Lung (tissue), 12 donors: Measurements from ENCODE around the gene EPHB4. TPM values are rescaled to one million over a fixed set of nuclear protein-coding genes. Genes with fewer than 3 reads are reported as not detected.
"Not testable (repeated sequence)": the region's sequence is repeated elsewhere in the genome, so short reads cannot be mapped to it uniquely, and the experiment has no call there.

Source experiments
- ATAC-seq: fragments of 200-7000 bp; cut with Tn5 transposase; one replicate; pipeline ENCODE4 v1.9.1; 2020; ENCODE audit warnings: moderate number of reproducible peaks; ENCODE audit not compliant: insufficient read depth, low FRiP score
- DNase-seq, 3 donors: peaks; one replicate each; pipeline ENCODE4 v3.0.0-alpha.2; 2013 to 2017
- H3K27ac ChIP-seq, 2 donors: one replicate each; pipeline ENCODE4 v1.5.1; 2013; ENCODE audit warnings: mild to moderate bottlenecking in 2 of 2, moderate library complexity in 2 of 2, control low read depth in 1 of 2, inconsistent platforms in 1 of 2, low read depth in 1 of 2, low read length in 1 of 2
- H3K27me3 ChIP-seq, 3 donors: one replicate each; pipeline ENCODE4 v1.5.1; 2013; ENCODE audit warnings: low read length in 2 of 3; ENCODE audit not compliant: control insufficient read depth in 3 of 3, insufficient read depth in 3 of 3
- H3K36me3 ChIP-seq, 4 donors: one replicate each; pipeline ENCODE4 v1.5.1; 2013; ENCODE audit warnings: low read length in 4 of 4, mild to moderate bottlenecking in 1 of 4, moderate library complexity in 1 of 4; ENCODE audit not compliant: control insufficient read depth in 4 of 4, insufficient read depth in 4 of 4
- H3K4me1 ChIP-seq, 5 donors: one replicate each; pipeline ENCODE4 v1.5.1; 2013; ENCODE audit warnings: low read length in 5 of 5, mild to moderate bottlenecking in 2 of 5, moderate library complexity in 1 of 5; ENCODE audit not compliant: control insufficient read depth in 5 of 5, insufficient read depth in 5 of 5
- H3K4me3 ChIP-seq: one replicate; pipeline ENCODE4 v1.5.1; 2013; ENCODE audit warnings: mild to moderate bottlenecking, control low read depth, moderate library complexity
- H3K9ac ChIP-seq, 2 donors: one replicate each; pipeline ENCODE4 v1.5.1; 2013; ENCODE audit warnings: low read length in 2 of 2, control low read depth in 1 of 2; ENCODE audit not compliant: insufficient read depth in 1 of 2
- H3K9me3 ChIP-seq, 4 donors: one replicate each; pipeline ENCODE4 v1.5.1; 2013; ENCODE audit warnings: low read length in 3 of 4, mild to moderate bottlenecking in 1 of 4, moderate library complexity in 1 of 4; ENCODE audit not compliant: control insufficient read depth in 4 of 4, insufficient read depth in 3 of 4
- WGBS, 2 donors: extraction: QIAGEN DNeasy Blood & Tissue Kit; methylation state at CpG; one replicate each; pipeline ENCODE4 v1.1.7; 2013; 5-methylcytosine and 5-hydroxymethylcytosine counted together
- polyA plus RNA-seq, 2 donors: library from polyadenylated mRNA; stranded (reverse); fragments of 200-250 nt; gene quantifications; one replicate each; pipeline ENCODE4 v1.2.1, GENCODE V29; 2013
- total RNA-seq, 2 donors: library from RNA; depleted of rRNA in 1 of 2; stranded (reverse); fragments of >200 nt in 1 of 2; gene quantifications; one replicate each; pipeline ENCODE4 v1.2.1, GENCODE V29; 2014 to 2021
- TF ChIP-seq, protein P1 (sequence below): IDR thresholded peaks from 2 replicates; pipeline ENCODE4 v1.5.1; 2012; ENCODE audit warnings: mild to moderate bottlenecking; ENCODE audit errors: control extremely low read depth, extremely low read depth
- donor health status: control.
- donor health status: control.
- donor health status: Bipolar disorder and iron deficiency.
- donor health status: healthy.
- donor health status: DM: yes; HTN: yes; CAD: no.

The EPHB4 gene
- total and polyA plus RNA-seq, 4 donors: 21.7 to 64.2 (median 50.4) TPM

DNA sequence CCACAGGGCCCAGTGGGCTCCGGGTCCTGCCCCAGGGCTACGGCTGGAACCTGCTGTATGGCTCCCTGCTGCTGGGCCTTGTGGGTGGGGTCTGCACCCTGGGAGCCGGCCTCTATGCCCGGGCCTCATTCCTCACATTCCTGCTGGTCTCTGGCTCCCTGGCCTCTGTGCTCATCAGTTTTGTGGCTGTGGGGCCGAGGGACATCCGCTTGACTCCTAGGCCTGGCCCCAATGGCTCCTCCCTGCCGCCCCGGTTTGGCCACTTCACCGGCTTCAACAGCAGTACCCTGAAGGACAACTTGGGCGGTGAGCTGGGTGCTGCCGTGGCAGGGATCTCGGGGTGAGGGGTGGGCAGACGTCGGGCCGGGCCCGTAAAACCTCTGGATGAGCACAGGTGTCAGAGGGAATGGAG lies 29.6 kb upstream of the EPHB4 start:
- peaks cover 0 to 11% (median 4%) of the 10 kb centered on the region in 5 donors for H3K4me1 ChIP-seq
- H3K4me3 ChIP-seq: no peak overlapping the region
- H3K9me3 ChIP-seq: no peaks in the 10 kb centered on the region
- no peaks in the 10 kb centered on the region for H3K27me3 ChIP-seq
- no peak overlapping the region for H3K27ac ChIP-seq
- ATAC-seq: no peak
- no peak overlapping the region for H3K9ac ChIP-seq
- TF ChIP-seq, protein P1, sequence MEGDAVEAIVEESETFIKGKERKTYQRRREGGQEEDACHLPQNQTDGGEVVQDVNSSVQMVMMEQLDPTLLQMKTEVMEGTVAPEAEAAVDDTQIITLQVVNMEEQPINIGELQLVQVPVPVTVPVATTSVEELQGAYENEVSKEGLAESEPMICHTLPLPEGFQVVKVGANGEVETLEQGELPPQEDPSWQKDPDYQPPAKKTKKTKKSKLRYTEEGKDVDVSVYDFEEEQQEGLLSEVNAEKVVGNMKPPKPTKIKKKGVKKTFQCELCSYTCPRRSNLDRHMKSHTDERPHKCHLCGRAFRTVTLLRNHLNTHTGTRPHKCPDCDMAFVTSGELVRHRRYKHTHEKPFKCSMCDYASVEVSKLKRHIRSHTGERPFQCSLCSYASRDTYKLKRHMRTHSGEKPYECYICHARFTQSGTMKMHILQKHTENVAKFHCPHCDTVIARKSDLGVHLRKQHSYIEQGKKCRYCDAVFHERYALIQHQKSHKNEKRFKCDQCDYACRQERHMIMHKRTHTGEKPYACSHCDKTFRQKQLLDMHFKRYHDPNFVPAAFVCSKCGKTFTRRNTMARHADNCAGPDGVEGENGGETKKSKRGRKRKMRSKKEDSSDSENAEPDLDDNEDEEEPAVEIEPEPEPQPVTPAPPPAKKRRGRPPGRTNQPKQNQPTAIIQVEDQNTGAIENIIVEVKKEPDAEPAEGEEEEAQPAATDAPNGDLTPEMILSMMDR: no peak
- H3K36me3 ChIP-seq: peaks cover 0 to 32% (median 9%) of the 10 kb centered on the region in 4 donors
- no peak for DNase-seq
- WGBS, 2 donors: 91% methylated on average over 14 to 16 of the region's 16 CpGs

- ATAC-seq (no peak), DNase-seq (no peak)
- H3K9ac ChIP-seq: no peak overlapping the region
- peaks cover 0 to 20% (median 7%) of the 10 kb centered on the region in 4 donors for H3K36me3 ChIP-seq
- no peaks in the 10 kb centered on the region for H3K9me3 ChIP-seq
- 91 to 92% methylated on average over 10 of the region's 10 CpGs for WGBS, 2 donors
- TF ChIP-seq, protein P1: no peak
- H3K27me3 ChIP-seq: no peaks in the 10 kb centered on the region
- no peak overlapping the region for H3K4me3 ChIP-seq
- H3K27ac ChIP-seq: no peak overlapping the region
- H3K4me1 ChIP-seq: peaks cover 0 to 13% (median 4%) of the 10 kb centered on the region in 5 donors
Measured at GRCh38 chr7:100855515-100855914, 28.2 kb upstream of the EPHB4 start.

DNA sequence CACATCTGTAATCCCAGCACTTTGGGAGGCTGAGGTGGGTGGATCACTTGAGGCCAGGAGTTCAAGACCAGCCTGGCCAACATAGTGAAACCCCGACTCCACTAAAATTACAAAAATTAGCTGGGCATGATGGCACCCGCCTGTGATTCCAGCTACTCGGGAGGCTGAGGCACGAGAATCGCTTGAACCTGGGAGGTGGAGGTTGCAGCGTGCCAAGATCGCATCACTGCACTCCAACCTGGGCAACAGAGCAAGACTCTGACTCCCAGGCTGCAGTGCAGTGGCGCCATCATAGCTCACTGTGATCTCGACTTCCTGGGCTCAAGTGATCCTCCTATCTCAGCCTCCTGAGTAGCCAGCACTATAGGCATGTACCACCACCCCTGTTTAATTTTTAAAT lies 27.6 kb upstream of the EPHB4 start:
- Histone ChIP-seq H3K4me1 (peaks cover 0 to 13% (median 4%) of the 10 kb centered on the region in 5 donors), H3K36me3 (peaks cover 0 to 15% (median 2%) of the 10 kb centered on the region in 4 donors)
- H3K9me3 ChIP-seq, H3K4me3 ChIP-seq, H3K9ac ChIP-seq, DNase-seq, H3K27me3 ChIP-seq, ATAC-seq, H3K27ac ChIP-seq: not testable (repeated sequence)
- 96 to 98% methylated on average over 9 of the region's 9 CpGs for WGBS, 2 donors

DNA sequence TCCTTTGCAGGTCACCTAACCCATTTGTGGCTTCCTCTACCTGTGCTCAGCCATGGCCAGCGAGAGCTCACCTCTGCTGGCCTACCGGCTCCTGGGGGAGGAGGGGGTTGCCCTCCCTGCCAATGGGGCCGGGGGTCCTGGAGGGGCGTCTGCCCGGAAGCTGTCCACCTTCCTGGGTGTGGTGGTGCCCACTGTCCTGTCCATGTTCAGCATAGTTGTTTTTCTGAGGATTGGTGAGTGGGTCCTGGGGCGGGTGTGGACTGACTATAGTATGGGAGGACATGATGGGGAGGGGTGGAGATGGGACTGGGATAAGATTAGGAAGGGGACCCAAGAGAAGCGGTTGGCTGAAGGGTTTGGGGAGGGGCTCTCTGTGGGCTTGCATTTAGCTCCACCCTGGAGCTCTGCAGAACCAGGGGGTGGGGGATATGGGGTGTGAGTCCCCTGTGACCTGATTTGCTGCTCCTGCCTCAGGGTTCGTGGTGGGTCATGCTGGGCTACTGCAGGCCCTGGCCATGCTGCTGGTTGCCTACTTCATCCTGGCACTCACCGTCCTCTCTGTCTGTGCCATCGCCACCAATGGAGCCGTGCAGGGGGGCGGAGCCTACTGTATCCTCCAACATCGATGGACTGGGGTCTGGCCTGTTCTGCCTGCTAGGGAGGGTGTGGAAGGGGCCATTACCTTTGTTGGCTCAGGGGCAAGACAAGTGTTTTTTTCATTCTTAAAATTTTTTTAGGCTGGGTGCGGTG lies 27.0 kb upstream of the EPHB4 start:
- no peak overlapping the region for H3K4me3 ChIP-seq
- TF ChIP-seq, protein P1: no peak
- no peak overlapping the region for H3K27ac ChIP-seq
- peaks cover 0 to 13% (median 4%) of the 10 kb centered on the region in 5 donors for H3K4me1 ChIP-seq
- no peaks in the 10 kb centered on the region for H3K9me3 ChIP-seq
- DNase-seq (no peak), ATAC-seq (no peak)
- no peak overlapping the region for H3K9ac ChIP-seq
- no peaks in the 10 kb centered on the region for H3K27me3 ChIP-seq
- 91 to 94% methylated on average over 14 of the region's 14 CpGs for WGBS, 2 donors
- peaks cover 0 to 13% (median 2%) of the 10 kb centered on the region in 4 donors for H3K36me3 ChIP-seq
